ENCODE results near the gene RHBDL3.

DNA sequence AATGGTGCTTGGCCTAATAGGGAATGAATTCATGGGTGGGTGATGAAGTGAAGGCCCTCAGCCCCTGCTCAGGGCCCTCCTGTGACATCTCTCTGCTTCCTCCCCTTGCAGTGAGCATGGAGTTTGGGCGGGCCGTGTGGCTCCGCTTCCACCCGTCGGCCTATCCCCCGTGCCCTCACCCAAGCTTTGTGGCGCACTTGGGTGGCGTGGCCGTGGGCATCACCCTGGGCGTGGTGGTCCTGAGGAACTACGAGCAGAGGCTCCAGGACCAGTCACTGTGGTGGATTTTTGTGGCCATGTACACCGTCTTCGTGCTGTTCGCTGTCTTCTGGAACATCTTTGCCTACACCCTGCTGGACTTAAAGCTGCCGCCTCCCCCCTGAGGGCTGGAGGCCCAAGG, 55.2 kb downstream of the RHBDL3 start:
- TF ChIP-seq, protein P1, sequence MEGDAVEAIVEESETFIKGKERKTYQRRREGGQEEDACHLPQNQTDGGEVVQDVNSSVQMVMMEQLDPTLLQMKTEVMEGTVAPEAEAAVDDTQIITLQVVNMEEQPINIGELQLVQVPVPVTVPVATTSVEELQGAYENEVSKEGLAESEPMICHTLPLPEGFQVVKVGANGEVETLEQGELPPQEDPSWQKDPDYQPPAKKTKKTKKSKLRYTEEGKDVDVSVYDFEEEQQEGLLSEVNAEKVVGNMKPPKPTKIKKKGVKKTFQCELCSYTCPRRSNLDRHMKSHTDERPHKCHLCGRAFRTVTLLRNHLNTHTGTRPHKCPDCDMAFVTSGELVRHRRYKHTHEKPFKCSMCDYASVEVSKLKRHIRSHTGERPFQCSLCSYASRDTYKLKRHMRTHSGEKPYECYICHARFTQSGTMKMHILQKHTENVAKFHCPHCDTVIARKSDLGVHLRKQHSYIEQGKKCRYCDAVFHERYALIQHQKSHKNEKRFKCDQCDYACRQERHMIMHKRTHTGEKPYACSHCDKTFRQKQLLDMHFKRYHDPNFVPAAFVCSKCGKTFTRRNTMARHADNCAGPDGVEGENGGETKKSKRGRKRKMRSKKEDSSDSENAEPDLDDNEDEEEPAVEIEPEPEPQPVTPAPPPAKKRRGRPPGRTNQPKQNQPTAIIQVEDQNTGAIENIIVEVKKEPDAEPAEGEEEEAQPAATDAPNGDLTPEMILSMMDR (optimal IDR thresholded peaks at IDR 0.05 in 1 of 3, IDR thresholded peaks at IDR 0.05 in 1 of 3, conservative IDR thresholded peaks at IDR 0.05 in 1 of 3; ENCODE audit: extremely low read depth in 1 of 3, insufficient read depth in 2 of 3, low read length in 3 of 3), result no peak
- no peak for TF ChIP-seq EZH2 (IDR thresholded peaks at IDR 0.05; ENCODE audit: low read length)

Measured in keratinocyte (primary cell).